Loucy (cell line): ENCODE results near the gene EGR1.

Experiments used
- H2AFZ ChIP-seq: fragments of 200-600 bp; sonication (generic); 2 replicates; pipeline ENCODE4 v1.6.0; 2016; ENCODE audit warnings: antibody characterized with exemption, mild to moderate bottlenecking, low read length, moderate library complexity
- H3F3A ChIP-seq: fragments of 200-600 bp; 2 replicates; pipeline ENCODE4 v1.6.0; 2016; ENCODE audit warnings: antibody characterized with exemption, low read depth, mild to moderate bottlenecking
- H3K27me3 ChIP-seq: fragments of 200-600 bp; sonication (generic); 2 replicates; pipeline ENCODE4 v1.6.1; 2014; ENCODE audit warnings: low read length, mild to moderate bottlenecking; ENCODE audit not compliant: insufficient read depth, poor library complexity, severe bottlenecking
- H3K36me3 ChIP-seq: fragments of 200-600 bp; sonication (generic); 2 replicates; pipeline ENCODE4 v1.6.1; 2016; ENCODE audit warnings: low read length; ENCODE audit not compliant: insufficient read depth
- H3K4me1 ChIP-seq: fragments of 200-600 bp; sonication (generic); 2 replicates; pipeline ENCODE4 v1.5.1; 2014; ENCODE audit warnings: low read length, mild to moderate bottlenecking; ENCODE audit not compliant: insufficient read depth, poor library complexity, severe bottlenecking
- H3K4me2 ChIP-seq: fragments of 200-600 bp; sonication (generic); 2 replicates; pipeline ENCODE4 v1.6.0; 2014; ENCODE audit warnings: antibody characterized with exemption, low read length, low read depth, mild to moderate bottlenecking; ENCODE audit not compliant: poor library complexity, severe bottlenecking
- H3K4me3 ChIP-seq: fragments of 200-600 bp; sonication (generic); 2 replicates; pipeline ENCODE4 v1.5.1; 2014; ENCODE audit warnings: low read length, mild to moderate bottlenecking, mixed read lengths; ENCODE audit not compliant: poor library complexity, severe bottlenecking
- H3K79me2 ChIP-seq: fragments of 200-600 bp; sonication (generic); 2 replicates; pipeline ENCODE4 v1.6.1; 2014; ENCODE audit warnings: low read length; ENCODE audit not compliant: insufficient read depth
- H3K9ac ChIP-seq: fragments of 200-600 bp; sonication (generic); 2 replicates; pipeline ENCODE4 v1.6.0; 2014; ENCODE audit warnings: mild to moderate bottlenecking, low read depth, low read length, moderate library complexity; ENCODE audit not compliant: poor library complexity, severe bottlenecking
- H3K9me2 ChIP-seq: fragments of 200-600 bp; sonication (generic); replicated peaks from 2 replicates; pipeline ENCODE4 v1.6.1; 2016; ENCODE audit warnings: low read depth, low read length, mixed read lengths
- H3K9me3 ChIP-seq: fragments of 200-600 bp; sonication (generic); 2 replicates; pipeline ENCODE4 v1.6.1; 2014; ENCODE audit warnings: mild to moderate bottlenecking, antibody characterized with exemption, low read length, low read depth; ENCODE audit not compliant: insufficient read depth
- H4K20me1 ChIP-seq: fragments of 200-600 bp; sonication (generic); 2 replicates; pipeline ENCODE4 v1.6.0; 2014; ENCODE audit warnings: antibody characterized with exemption, low read length, mild to moderate bottlenecking; ENCODE audit not compliant: insufficient read depth, poor library complexity, severe bottlenecking
- EZH2phosphoT487 ChIP-seq: fragments of 200-600 bp; IDR thresholded peaks from 2 replicates; pipeline ENCODE4 v1.6.1; 2018; ENCODE audit warnings: antibody characterized with exemption, mild to moderate bottlenecking, moderate library complexity, borderline replicate concordance
- TF ChIP-seq, protein P1 (sequence below): fragments of 200-600 bp; sonication (generic); conservative IDR thresholded peaks from 2 replicates; pipeline ENCODE4 v1.5.1; 2014; ENCODE audit warnings: mild to moderate bottlenecking, antibody characterized with exemption, low read length

The EGR1 gene

DNA sequence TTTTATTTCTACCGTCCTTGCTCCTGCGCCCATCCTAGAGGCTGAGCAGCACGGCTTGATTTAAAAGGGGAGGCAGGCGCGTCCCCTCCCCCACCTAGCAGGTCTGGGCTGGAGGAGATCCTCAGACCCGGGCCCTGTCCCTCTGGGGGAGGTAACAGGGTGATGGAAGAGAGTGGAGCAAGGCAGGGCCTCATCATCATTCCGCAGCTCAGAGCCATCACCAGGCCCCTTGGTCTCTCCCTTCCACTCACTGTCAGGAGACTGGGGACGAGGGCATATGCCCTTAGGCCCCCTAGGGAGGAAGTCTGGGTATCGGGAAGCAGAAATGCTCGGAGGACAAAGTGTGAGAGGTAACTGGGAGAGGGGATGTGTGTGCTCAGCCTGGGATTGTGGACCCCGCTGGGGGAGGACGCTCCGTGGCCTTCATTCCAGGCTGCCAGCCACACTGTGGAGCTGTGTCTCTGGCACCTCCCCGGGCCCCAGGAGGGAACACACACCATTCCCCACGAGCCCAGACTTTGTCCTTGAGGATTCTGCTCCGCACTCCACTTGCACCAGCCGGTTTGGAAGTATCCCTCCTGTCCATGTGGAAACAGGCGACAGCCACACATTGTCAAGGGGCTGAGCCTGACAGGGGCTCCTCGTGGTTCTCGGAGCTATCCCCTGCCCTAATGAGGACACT, 25.7 kb upstream of the EGR1 start:
- Histone ChIP-seq H4K20me1 (no peaks in the 10 kb centered on the region), H3K9me3 (no peaks in the 10 kb centered on the region), H3K4me3 (peak overlapping the region; percentile 78), H2AFZ (peak overlapping the region; percentile 91), H3K9me2 (no peaks in the 10 kb centered on the region), H3K79me2 (no peaks in the 10 kb centered on the region), H3K9ac (peak overlapping the region; percentile 56), H3F3A (peaks cover 8% of the 10 kb centered on the region; the same call in 1 of the 2 replicates), H3K27me3 (no peaks in the 10 kb centered on the region), H3K4me2 (peak overlapping the region; percentile 80), H3K4me1 (peaks cover 15% of the 10 kb centered on the region), H3K36me3 (peaks cover 20% of the 10 kb centered on the region)
- TF ChIP-seq, protein P1, sequence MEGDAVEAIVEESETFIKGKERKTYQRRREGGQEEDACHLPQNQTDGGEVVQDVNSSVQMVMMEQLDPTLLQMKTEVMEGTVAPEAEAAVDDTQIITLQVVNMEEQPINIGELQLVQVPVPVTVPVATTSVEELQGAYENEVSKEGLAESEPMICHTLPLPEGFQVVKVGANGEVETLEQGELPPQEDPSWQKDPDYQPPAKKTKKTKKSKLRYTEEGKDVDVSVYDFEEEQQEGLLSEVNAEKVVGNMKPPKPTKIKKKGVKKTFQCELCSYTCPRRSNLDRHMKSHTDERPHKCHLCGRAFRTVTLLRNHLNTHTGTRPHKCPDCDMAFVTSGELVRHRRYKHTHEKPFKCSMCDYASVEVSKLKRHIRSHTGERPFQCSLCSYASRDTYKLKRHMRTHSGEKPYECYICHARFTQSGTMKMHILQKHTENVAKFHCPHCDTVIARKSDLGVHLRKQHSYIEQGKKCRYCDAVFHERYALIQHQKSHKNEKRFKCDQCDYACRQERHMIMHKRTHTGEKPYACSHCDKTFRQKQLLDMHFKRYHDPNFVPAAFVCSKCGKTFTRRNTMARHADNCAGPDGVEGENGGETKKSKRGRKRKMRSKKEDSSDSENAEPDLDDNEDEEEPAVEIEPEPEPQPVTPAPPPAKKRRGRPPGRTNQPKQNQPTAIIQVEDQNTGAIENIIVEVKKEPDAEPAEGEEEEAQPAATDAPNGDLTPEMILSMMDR, result no peak
- no peak for TF ChIP-seq EZH2phosphoT487

DNA sequence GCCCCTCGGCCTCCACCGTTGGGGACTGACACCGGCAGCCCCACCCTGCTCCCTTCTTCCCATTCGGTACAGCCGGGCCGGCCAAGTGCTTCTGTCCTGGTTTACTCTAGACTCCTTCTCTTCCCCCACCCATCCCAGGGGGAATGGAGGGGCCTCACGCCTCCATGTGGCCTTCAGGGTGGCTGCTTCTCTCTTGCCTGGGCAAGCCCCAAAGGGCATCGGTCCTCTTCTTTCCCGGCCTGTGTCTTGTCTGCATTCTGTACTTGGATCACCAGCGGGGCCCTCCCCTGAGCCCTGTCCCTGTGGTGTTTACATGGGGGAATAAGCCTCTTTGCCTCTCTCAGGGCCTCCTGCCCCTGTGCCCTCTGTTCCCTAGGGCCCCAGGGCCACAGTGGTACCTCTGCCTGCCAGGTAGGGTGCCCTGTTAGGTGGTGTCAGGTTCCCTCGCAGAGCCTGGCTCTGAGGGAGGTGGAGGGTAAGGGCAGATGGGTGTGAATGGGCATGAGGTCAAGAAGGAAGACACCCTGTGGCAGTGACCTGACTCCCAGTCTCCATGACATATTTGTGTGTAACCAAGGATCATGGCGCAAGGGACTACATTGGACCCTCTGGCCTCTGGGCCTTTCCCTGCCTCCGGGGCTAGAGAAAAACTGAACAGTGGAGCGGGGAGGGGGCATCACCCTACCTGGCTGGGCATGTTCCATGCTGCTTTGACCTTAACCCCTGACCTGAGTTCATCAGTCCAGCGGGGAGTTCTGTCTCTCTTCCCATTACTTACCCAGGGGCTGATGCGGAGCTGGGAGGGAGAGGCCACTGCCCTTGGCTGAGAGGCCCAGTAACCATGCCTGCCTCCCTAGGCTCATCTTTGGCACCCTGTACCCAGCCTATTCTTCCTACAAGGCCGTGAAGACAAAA, 24.9 kb upstream of the EGR1 start:
- Histone ChIP-seq H4K20me1 (no peaks in the 10 kb centered on the region), H3K36me3 (peaks cover 12% of the 10 kb centered on the region; the same call in 1 of the 2 replicates), H3K4me1 (peaks cover 15% of the 10 kb centered on the region), H3K4me2 (no peak overlapping the region), H3K79me2 (no peaks in the 10 kb centered on the region), H3K9me2 (no peaks in the 10 kb centered on the region), H3K9me3 (no peaks in the 10 kb centered on the region), H3K4me3 (no peak overlapping the region), H3K27me3 (no peaks in the 10 kb centered on the region), H3K9ac (no peak overlapping the region), H2AFZ (no peak overlapping the region), H3F3A (peaks cover 8% of the 10 kb centered on the region; the same call in 1 of the 2 replicates)
- TF ChIP-seq EZH2phosphoT487, result no peak
- TF ChIP-seq, protein P1, result no peak

DNA sequence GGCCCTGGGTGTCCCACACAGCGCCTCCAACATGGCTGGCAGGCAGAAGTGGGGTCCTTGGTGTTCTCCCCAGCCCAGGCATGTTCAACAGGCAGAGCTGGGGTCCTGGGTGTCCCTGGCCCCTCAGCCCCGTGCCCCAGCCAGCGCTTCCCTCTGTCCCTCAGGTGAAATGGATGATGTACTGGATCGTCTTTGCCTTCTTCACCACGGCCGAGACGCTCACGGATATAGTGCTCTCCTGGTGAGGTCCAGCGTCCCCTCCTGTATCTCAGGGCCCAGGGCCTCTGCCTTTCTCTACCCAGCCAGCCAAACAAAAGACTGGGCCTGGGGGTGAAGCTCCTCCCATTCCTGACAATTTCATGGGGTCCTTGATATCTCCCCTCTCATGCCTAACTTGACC, 24.1 kb upstream of the EGR1 start:
- Histone ChIP-seq H3K9ac (no peak overlapping the region), H3K4me2 (no peak overlapping the region), H2AFZ (no peak overlapping the region), H3K36me3 (peaks cover 4% of the 10 kb centered on the region; the same call in 1 of the 2 replicates), H3K9me2 (no peaks in the 10 kb centered on the region), H3K79me2 (no peaks in the 10 kb centered on the region), H3K4me3 (no peak overlapping the region), H3K4me1 (peaks cover 15% of the 10 kb centered on the region), H3K9me3 (no peaks in the 10 kb centered on the region), H3F3A (peaks cover 5% of the 10 kb centered on the region; the same call in 1 of the 2 replicates), H4K20me1 (no peaks in the 10 kb centered on the region), H3K27me3 (no peaks in the 10 kb centered on the region)
- TF ChIP-seq, protein P1, result no peak
- TF ChIP-seq EZH2phosphoT487, result no peak
